Activated T-helper 1 cell treated with anti-CD3 and anti-CD28 coated beads, Interleukin-2, amount 50 U/mL, for 16 hours (primary cell): ENCODE measurements around the gene FBXO42.
"Not testable (repeated sequence)": the region's sequence is repeated elsewhere in the genome, so short reads cannot be mapped to it uniquely, and the experiment has no call there.

Experiments used
- DNase-seq, 2 donors: peaks; one replicate each; pipeline ENCODE4 v3.0.0-alpha.2; 2020; ENCODE audit warnings: low read depth in 1 of 2, low spot score in 1 of 2

The FBXO42 gene

DNA sequence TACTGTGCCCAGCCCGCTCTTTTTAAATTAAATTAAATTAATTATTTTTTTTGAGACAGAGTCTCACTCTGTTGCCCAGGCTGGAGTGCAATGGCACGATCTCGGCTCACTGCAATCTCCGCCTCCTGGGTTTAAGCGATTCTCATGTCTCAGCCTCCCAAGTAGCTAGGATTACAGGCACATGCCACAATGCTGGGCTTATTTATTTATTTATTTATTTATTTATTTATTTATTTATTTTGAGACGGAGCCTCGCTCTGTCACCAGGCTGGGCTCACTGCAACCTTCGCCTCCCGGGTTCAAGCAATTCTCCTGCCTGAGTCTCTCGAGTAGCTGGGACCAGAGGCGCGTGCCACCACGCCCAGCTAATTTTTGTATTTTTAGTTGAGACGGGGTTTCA is 129.6 kb downstream of the FBXO42 start:
- not testable (repeated sequence) for DNase-seq

DNA sequence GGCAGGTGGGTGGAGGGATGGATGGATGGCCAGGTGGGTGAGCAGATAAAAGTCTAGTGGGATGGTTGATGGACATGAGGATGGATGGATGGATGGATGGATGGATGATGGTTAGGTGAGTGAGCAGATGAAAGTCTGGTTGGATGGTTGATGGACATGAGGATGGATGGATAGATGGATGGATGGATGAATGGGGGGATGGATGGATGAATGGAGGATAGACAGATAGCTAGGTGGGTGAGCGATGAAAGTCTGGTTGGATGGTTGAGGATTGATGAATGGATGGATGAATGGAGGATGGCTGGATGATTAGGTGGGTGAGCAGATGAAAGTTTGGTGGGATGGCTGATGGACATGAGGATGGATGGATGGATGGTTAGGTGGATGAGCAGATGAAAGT is 130.8 kb downstream of the FBXO42 start:
- no peak for DNase-seq

DNA sequence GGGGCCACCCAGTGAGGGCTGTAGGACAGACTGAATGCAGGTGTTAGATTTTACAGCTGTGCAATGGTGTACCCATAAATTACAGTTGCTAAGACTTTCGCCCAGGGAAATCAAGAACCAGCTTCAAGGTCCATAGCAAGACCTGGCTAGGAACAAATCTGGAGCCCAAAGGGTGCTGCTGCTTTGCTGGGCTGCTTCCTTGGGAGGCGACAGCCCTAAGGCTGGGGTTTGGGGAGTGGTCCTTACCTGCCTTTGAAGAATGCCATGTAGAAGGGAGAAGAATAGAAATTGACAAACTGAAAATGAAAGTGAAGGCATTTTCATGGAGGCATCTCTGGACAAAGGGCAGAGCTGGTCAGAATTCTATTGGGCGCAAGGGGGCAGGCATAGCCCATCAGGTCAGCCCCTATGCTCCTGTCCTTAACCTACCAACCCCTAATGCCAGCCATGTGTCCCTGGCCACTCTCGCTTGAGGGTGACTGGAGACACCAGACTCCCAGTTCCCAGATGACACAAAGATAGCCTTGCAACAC is 132.2 kb downstream of the FBXO42 start:
- DNase-seq, result no peak

DNA sequence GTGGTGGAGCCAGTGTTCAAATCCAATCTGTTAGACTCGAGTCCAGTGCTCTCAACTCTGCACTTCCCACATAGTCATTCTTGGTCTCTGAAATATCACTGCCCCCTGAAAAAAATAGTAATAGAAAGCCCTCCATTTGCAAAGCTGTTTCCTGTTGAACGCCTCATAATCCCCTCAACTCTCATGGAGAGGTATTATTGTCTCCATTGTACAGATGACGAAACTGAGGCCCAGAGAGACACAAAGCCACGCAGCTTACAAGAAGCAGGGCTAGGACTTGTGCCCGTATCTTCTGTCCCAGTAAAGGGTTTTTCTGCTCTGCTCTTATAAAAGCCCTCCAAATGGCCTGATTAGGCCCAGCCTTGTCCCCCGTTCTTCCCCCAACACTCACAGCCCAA is 133.6 kb downstream of the FBXO42 start:
- DNase-seq, result no peak

DNA sequence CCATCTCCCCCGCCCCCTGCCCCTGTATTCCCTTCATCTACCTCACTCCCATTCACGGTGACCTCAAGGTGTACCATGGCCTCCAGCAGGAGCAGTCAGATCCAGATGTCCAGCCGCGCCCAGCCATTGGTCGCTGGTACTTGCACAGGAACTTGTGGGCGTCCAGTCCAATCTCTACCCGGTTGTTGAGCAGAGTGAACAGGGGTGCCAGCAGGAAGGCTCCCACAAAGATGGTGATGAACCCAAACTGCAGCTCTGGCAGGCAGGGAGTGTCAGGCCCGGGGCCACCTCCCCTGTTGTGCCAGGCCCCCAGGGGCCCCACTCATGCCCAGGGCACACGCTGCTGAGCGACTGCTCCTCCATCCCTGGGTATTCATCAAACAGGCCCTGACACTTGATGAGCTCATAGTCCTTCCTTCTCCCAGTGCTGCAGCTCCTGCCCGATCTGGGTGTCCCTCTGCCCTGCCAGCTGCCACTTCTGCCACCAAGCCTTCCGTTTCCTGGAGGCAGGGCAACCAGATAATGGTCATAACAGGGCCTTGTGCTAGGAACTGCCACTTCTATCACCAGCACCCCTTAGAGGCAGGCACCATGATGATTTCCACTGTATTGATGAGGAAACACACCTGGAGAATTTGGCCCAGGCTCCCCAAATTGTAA is 134.1 kb downstream of the FBXO42 start:
- DNase-seq, result no peak

DNA sequence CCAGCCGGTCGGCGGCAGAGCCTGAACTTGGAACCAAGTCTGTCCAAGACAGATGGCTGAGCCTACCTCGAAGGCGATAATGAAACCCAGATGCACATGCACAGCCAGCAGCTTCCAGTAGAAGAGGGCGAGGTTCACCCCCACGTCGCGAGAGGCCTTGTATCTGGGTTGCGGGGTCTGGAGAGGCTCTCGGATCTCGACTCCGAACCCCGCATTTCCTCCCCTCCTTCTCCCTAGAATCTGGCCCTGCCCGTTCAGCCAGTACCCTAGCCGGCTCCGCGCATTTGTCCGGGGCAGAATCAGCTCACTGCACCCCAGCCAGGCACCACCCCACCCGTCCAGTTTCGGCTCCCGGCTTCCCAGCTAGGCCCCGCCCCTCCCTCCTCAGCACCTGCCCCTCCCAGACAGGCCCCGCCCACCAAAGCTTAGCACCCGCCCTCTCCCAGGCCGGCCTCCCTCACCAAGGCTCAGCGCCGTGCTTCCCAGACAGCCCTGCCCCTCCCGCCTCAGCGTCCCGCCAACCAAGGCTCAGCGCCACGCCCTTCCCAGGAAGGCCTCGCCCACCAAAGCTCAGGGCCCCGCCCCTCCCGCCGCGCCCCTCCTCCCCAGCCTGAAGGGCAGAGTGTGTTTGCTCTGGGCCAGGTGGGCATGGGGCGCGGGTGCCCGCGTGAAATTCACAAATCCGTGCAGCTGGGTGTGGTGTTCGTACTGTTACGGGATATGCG is 135.1 kb downstream of the FBXO42 start:
- DNase-seq, result peak; percentile 87 to 89

DNA sequence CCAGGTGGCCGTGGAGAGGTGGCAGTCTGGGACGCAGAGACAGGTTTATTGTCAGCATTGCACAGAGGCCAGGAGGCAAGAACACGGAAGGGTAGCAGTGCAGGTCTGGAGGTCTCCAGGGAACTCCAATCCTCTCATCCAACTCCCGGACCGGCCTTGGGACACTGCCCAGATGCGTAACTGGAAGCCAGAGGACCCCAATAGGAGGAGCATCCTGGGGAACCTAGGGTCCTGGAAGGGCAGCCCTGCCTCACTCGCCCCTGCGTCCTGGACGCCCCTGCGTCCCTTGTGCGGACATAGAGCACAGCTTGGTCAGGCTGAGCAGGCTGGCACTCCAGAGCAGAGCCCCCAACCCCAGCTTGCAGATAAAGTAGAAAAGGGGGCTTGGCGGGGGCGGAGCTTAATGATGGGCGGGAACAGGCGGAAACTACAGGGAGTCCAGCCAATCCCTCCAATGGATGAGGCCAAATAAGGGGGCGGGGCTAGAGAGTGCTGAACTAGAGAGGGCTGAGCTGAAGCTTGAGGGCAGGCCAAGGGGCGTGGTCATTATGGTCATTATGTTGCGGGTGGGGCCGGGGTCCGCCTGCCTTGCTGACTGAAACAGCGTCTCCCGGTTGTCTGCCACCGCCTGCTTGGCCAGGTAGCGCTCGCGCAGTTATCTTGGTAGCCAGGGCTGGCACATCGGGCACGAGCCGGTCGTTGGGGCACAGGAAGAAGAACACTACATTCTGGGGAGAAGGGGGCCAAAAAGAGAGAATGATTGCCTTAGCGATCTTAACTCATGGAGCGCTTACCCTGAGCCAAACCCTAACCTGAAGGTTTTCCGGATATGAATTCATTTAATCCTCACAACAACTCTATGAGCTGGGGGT is 136.2 kb downstream of the FBXO42 start:
- peak in 1 of 2 donors; percentile 32 for DNase-seq

DNA sequence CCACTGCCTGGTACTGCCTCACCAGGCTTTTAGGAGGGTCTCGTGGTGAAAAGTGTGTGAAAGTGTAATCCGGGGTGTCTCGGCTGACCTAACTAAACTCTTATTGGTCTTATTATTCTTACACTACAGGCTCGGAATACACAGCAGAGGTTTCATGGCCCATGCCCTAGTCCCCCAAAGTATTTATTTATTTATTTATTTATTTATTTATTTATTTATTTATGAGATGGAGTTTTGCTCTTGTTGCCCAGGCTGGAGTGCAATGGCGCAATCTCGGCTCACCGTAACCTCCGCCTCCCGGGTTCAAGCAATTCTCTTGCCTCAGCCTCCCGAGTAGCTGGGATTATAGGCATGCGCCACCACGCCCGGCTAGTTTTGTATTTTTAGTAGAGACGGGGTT is 137.0 kb downstream of the FBXO42 start:
- DNase-seq, result not testable (repeated sequence)

DNA sequence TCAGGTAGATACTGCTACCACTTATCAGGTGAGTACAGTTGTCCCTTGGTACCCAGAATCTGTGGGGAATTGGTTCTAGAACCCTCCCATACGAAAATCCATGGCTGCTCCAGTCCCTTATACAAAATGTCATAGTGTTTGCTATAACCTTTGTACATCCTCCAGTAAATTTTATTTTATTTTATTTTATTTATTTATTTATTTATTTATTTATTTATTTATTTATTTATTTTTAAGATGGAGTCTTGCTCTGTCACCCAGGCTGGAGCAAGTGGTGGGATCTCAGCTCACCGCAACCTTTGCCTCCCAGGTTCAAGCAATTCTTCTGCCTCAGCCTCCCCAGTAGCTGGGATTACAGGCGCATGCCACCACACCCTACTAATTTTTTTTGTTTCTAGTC is 138.7 kb downstream of the FBXO42 start:
- DNase-seq, result not testable (repeated sequence)

DNA sequence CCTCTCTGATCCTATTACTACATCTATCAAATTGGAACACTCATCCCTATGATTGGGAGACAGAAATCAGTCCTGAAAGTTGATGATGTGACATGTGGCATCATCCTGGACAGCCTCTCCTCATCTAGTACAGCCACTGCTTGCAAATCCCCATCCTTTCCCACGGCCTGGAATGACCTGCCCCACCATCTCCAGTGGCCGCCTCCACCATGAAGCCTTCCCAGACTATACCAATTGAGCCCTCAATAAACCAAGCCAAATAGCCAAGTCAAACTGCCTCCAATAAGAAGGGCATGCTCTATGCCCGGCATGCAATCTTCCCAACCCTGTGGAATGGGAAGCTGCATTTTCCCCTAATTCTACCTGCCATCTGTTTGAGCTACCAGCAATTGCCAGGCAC is 139.3 kb downstream of the FBXO42 start:
- DNase-seq, result no peak

DNA sequence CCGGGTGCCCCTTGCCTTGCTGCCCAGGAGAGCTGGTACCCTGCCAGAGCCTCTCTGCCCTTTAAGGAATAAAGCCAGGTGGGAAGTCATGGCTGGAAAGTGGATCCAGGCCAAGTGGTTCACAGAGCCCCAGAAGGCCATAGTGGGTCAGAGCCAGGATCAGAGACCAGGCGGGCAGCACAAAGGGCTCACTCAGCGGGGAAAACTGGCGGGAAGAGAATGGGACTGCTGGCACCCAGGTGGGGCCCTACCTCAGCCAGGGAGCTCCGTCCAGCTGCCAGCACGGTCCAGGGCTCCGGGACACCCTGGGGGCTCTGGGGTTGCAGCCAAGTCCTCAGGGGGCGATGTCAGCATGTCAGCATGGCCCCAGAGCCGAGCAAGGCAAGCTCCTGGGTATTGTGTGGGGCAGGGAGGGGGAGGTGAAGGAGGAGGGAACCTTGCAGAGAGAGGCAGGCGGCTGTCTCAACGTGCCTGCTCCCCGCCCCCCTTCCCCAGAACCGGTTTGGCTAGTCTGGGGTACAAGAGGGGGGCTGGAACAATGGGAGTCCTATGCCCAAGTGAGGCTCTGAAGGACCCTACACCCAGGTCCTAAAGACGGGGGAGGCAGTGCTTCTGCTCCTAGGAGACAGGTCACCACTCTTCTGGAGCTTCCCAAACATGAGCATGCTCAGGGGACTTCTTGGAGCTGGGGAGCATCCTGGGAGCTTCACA is 139.9 kb downstream of the FBXO42 start, which contains the start of gene ARHGEF19:
ARHGEF19 (minus strand) TSS at position 402 of the 711 bp plus-strand sequence. CDS start 3,598 bp downstream, outside the sequence.
- no peak for DNase-seq

DNA sequence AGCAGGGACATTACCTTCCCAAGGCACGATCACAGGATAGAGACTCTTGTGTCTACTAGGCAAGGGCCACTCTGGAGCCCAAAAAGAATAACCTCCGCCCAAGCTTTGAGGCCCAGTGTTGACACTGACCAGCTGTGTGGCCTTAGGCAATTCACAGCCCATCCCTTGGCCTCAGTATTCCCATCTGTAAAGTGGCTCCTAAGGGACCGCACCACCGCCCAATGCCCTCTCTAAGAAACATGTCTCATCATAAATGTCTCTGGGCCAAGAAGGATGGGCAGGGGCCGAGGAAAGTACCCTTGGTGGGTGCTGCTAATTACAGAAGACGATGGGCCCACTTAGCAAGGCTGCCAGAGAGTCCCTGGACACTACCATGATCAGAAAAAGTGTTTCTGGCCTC is 140.5 kb downstream of the FBXO42 start:
- no peak for DNase-seq

DNA sequence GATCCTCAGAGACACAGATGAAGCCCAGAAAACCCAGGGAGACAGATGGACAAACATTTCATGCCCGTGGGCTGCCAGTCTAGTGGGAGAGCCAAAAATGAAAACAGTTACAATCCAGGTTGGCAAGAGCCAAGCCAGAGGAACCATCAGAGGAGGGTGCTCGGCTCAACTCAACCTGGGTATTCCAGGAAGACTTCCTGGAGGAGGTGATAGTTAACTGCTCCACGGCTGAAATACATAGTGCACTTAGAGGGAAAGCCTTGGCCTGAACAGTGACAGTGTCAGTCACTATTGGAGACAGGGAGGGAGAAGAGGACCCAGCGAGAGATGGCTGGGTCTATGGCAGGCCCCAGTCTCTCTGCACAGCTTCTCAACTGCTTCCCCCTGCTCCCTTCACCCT is 141.7 kb downstream of the FBXO42 start:
- no peak for DNase-seq

DNA sequence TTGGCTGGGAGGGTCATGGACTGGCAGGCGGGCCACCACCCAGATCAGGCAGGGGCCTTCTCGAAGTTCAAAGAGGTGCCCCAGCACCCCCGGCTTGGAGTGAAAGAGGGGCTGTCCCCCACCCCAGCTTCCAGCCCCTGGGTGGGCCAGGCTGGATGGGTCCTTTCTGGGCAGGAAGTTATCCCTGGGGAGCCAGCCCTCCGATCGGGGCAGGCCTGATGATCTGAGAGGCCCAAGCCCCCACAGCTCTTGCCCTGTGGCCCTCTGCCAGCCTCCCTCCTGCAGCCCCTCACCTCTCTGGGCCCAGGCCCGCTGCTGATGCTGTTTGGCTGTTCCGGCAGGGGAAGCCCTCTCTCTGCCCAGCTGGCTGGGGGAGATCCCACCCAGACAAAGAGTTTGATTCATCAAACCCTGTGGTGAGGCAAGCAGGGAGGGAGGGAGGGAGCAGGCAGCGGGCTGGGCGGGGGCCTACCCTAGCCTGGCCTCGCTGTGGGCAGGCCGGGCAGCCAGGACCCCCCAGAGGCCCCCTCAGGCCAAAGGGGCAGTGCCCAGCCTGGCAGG is 142.4 kb downstream of the FBXO42 start:
- DNase-seq, result no peak

DNA sequence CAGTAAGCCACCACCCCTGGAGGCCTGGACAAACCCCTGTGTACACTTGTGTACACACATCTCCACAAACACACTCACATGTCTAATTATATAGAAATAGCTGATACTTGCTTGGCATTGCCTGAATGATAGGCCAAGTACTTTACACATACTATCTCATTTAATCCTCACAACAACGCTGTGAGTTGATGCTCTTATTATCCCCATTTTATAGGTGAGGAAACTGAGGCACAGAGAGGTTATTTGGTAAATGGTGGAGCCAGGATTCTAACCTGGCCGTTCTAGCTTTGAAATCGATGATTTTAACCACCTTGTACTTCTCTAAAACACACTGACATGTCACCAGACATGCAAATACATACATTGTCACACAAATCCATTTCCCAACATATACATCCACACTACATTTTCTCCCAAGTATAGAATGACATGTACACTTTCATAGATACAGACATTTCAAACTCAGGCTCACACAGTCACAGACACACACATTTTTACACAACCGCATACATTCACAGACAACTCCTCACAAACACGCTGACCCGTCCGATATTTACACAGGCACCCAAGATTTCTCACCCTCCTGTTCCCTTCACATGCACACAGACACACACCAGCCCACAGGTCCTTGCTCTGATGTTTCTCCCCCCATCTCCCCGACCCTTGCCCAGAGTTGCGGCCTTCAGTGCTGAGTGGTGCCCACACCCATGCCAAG is 143.0 kb downstream of the FBXO42 start:
- no peak for DNase-seq

DNA sequence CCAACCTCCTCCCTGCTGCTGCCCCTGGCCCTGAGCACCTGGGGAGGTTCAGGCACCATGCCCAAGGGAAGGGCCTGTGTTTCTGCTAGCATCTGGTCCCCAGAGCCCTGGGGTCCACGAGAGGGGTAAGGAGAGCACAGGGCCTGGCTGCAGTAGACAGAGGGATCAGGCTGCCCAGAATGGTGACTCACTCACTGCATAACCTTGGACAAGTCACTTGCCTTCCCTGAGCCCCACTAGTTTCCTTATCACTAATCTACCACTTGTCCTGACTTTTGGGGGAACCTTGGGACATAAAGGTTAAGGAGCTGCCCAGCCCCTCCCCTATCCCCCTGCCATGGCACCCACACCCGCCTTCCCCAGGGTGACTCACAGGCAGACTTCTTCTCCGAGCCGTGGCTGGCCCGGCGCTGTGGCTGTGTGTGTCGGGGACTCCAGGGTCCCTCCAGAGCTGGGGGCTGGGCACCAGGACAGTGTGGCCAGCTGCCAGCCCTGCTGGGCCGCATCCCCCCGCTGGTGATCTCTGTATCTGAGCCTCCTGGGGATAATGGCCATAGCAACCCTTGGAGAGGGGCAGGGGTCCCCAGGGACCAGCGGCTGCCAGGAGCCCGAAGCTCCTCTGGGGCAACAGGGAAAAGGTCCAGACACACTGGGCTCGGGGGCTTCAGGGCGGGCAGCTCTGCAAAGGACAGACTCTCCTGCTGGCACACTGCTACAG is 143.9 kb downstream of the FBXO42 start:
- DNase-seq, result no peak

DNA sequence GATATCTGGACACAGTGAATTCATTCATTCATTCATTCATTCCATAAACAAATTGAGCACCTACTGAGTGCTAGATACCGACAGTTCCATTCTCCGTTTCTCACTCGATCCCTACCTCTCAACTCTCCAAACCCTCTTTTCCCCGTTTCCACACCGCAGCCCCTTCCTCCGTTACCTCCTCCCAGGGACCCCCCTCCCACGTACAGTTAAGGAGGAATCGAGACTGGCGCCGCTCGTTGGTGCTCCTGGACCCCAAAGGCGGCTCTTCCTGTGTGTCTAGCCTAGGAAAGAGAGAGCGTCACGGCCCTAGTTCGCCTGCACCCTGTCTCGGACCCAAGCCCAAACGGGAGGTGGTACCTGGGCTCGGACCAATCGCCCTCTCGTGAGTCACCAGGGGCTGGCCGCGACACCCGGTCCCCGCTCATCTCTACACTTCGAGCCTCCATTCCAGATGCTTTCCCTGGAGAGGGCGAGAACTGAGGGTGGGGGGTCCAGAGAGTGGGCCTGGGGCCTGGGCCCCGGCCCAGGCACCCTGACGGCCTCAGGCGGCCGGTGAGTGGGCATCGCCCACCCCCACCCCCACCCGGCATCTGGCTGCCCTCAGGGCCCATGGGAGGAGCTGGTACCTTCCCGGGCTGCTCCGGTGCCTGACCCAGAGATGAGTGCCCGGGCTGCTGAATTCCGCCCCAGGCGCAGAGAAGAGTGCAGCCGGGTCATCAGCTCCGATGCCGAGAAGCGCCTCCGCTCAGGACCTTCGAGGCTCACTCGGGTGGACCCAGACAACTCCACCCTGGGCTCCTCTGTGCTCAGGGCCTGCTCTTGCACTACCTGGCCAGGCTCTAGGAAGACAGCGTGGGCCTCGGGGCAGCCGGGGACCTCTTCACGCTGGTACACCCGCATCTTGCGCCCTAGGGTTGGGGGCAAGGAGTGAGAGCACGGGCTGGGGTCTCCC is 144.7 kb downstream of the FBXO42 start:
- DNase-seq, result no peak
